CD4-positive, CD25-positive, alpha-beta regulatory T cell (primary cell): Measurements from ENCODE around the gene KAT8. TPM values are rescaled to one million over a fixed set of nuclear protein-coding genes. Genes with fewer than 3 reads are reported as not detected.

ENCODE experiments used
- ATAC-seq, 2 donors: fragments of 150-1000 bp; cut with Tn5 transposase; one replicate each; pipeline ENCODE4 v1.10.0; 2021; ENCODE audit warnings: low read depth in 2 of 2, moderate number of reproducible peaks in 2 of 2, moderate library complexity in 1 of 2
- DNase-seq, 3 donors: peaks; one replicate each; pipeline versions ENCODE4 v3.0.0 to v3.0.0-alpha.2; 2012 to 2022; ENCODE audit warnings: mixed read lengths in 1 of 3
- H3K27ac ChIP-seq: one replicate; pipeline ENCODE4 v1.7.0; 2013; ENCODE audit warnings: mild to moderate bottlenecking, low read length; ENCODE audit not compliant: insufficient read depth, poor library complexity, severe bottlenecking
- H3K27me3 ChIP-seq: one replicate; pipeline ENCODE4 v1.7.0; 2013; ENCODE audit warnings: low read length; ENCODE audit not compliant: control insufficient read depth, insufficient read depth
- H3K36me3 ChIP-seq: one replicate; pipeline ENCODE4 v1.7.0; 2013; ENCODE audit warnings: mild to moderate bottlenecking, low read length, moderate library complexity; ENCODE audit not compliant: control insufficient read depth, insufficient read depth
- H3K4me1 ChIP-seq: 2 replicates; pipeline ENCODE4 v1.7.0; 2013; ENCODE audit warnings: mild to moderate bottlenecking, low read length; ENCODE audit not compliant: insufficient read depth, control insufficient read depth, poor library complexity, severe bottlenecking
- H3K4me3 ChIP-seq: one replicate; pipeline ENCODE4 v1.7.0; 2013; ENCODE audit warnings: low read depth, mild to moderate bottlenecking, low read length, moderate library complexity
- H3K9me3 ChIP-seq, 2 experiments: 1 replicate in 1 of 2; 2 replicates in 1 of 2; pipeline ENCODE4 v1.7.0; 2013; ENCODE audit warnings: low read length in 2 of 2, mild to moderate bottlenecking in 1 of 2, moderate library complexity in 1 of 2; ENCODE audit not compliant: control insufficient read depth in 2 of 2
- H3K27ac Mint-ChIP-seq, 3 donors: one replicate each; pipeline ENCODE4 v1.8.0; 2020 to 2022; ENCODE audit warnings: mild to moderate bottlenecking in 3 of 3, mixed read lengths in 3 of 3, moderate library complexity in 2 of 3
- H3K27me3 Mint-ChIP-seq: one replicate; pipeline ENCODE4 v1.8.0; 2022; ENCODE audit warnings: mild to moderate bottlenecking, mixed read lengths
- H3K36me3 Mint-ChIP-seq: one replicate; pipeline ENCODE4 v1.8.0; 2020; ENCODE audit warnings: mixed read lengths
- H3K4me1 Mint-ChIP-seq, 4 donors: one replicate each; pipeline ENCODE4 v1.8.0; 2020 to 2022; ENCODE audit warnings: mixed read lengths in 4 of 4, mild to moderate bottlenecking in 1 of 4
- H3K4me3 Mint-ChIP-seq, 4 donors: one replicate each; pipeline ENCODE4 v1.8.0; 2020 to 2022; ENCODE audit warnings: mild to moderate bottlenecking in 4 of 4, mixed read lengths in 4 of 4, moderate library complexity in 3 of 4
- H3K9me3 Mint-ChIP-seq, 7 donors: one replicate each; pipeline ENCODE4 v1.8.0; 2020 to 2022; ENCODE audit warnings: mixed read lengths in 7 of 7, mild to moderate bottlenecking in 3 of 7, moderate library complexity in 2 of 7
- polyA plus RNA-seq, 4 donors: library from polyadenylated mRNA; unstranded; fragments of 300-500 nt; fragmentation: Illumina TruSeq; gene quantifications; one replicate each; pipeline ENCODE4 v1.2.3, GENCODE V29; 2021
- total RNA-seq: library from RNA; stranded (reverse); gene quantifications from one replicate; pipeline ENCODE4 v1.2.3, GENCODE V29; 2022

KAT8 gene
- total and polyA plus RNA-seq, 5 donors from 2014 or later = 31.8 to 103 (median 44.7) TPM

GRCh38 chr16:31106509-31107464, 10.7 kb upstream of the KAT8 start:
- H3K36me3 ChIP-seq = peaks cover 9% of the 10 kb centered on the region
- no peak overlapping the region for H3K27ac ChIP-seq
- H3K4me1 ChIP-seq = peaks cover 18% of the 10 kb centered on the region
- peak overlapping the region in 1 of 3 donors; percentile 82 for H3K27ac Mint-ChIP-seq
- peaks cover 0 to 1% (median 0%) of the 10 kb centered on the region in 7 donors for H3K9me3 Mint-ChIP-seq
- no peaks in the 10 kb centered on the region for H3K27me3 Mint-ChIP-seq
- peaks cover 8 to 24% (median 11%) of the 10 kb centered on the region in 4 donors for H3K4me1 Mint-ChIP-seq
- H3K9me3 ChIP-seq = no peaks in the 10 kb centered on the region
- H3K4me3 ChIP-seq = no peak overlapping the region
- ATAC-seq (no peak), DNase-seq (no peak)
- no peaks in the 10 kb centered on the region for H3K27me3 ChIP-seq
- H3K4me3 Mint-ChIP-seq = peak overlapping the region; percentile 82 to 96 (median 89)
- peaks cover 5% of the 10 kb centered on the region for H3K36me3 Mint-ChIP-seq

- no peak for ATAC-seq
These were observed 10.0 kb upstream of the KAT8 start for GRCh38 chr16:31107465-31107867.

DNA sequence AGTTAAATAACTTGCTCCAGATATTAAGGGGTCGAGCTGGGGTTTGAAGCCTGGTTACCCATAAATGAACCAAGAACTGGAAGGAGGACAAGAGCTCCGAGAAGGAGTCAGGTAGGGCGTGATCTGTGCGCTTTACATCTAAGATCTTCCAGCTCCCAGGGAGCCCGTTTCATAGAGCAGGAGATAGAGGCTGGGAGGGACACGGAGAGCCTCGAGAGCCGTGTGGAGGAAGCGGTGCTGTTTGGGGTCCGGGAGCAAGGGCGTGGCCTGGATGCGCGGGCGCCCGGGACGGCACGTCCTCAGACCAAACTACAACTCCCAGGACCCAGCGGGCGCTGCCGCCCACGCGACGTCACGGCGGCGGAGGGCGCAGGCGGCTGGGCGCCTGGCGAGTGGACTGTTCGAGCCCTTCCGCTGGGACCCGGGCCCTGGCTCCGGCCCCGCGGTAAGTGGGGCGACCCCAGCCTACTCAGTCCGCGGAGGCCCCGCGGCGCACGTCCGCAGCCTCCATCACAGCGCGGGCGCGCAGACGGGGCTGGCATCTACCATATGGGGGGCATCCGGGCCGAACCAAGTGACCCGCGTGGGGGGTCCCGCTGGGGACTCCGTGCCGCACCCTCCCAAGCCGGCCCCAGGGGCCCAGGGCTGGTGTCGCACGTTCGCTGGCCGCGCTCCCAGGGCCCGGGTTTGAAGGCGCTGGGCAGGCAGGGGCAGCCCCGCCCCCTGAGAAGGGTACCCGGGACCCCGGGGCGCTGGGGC, 9.2 kb upstream of the KAT8 start, which contains the start of gene BCKDK:
BCKDK (plus strand) TSS at position 352 of the 759 bp plus-strand sequence. CDS start 838 bp downstream, outside the sequence.
- Mint-ChIP-seq H3K36me3 (peaks cover 5% of the 10 kb centered on the region), H3K27ac (peak within 1 kb of the TSS in 2 of 3 donors; percentile 83 to 87), H3K4me3 (peak within 1 kb of the TSS; percentile 82 to 96 (median 89)), H3K27me3 (no peaks in the 10 kb centered on the region), H3K9me3 (peaks cover 0 to 1% (median 0%) of the 10 kb centered on the region in 7 donors), H3K4me1 (peaks cover 8 to 27% (median 11%) of the 10 kb centered on the region in 4 donors)
- peak within 1 kb of the TSS; percentile 63 for H3K27ac ChIP-seq
- peaks cover 9% of the 10 kb centered on the region for H3K36me3 ChIP-seq
- H3K27me3 ChIP-seq = no peaks in the 10 kb centered on the region
- peak; percentile 47 to 79 (median 49) for DNase-seq
- ATAC-seq = peak; percentile 71 to 72
- peaks cover 18% of the 10 kb centered on the region for H3K4me1 ChIP-seq
- H3K4me3 ChIP-seq = peak within 1 kb of the TSS; percentile 69
- H3K9me3 ChIP-seq = no peaks in the 10 kb centered on the region

More at GRCh38 chr16:31107465-31107867, 10.0 kb upstream of the KAT8 start:
- Mint-ChIP-seq H3K4me3 (peak overlapping the region; percentile 82 to 96 (median 89)), H3K36me3 (peaks cover 5% of the 10 kb centered on the region), H3K27ac (peak overlapping the region in 2 of 3 donors; percentile 82 to 87), H3K27me3 (no peaks in the 10 kb centered on the region), H3K4me1 (peaks cover 8 to 25% (median 11%) of the 10 kb centered on the region in 4 donors), H3K9me3 (peaks cover 0 to 1% (median 0%) of the 10 kb centered on the region in 7 donors)
- DNase-seq = peak in 1 of 3 donors; percentile 30
- Histone ChIP-seq H3K27me3 (no peaks in the 10 kb centered on the region), H3K4me3 (peak overlapping the region; percentile 69), H3K4me1 (peaks cover 18% of the 10 kb centered on the region), H3K9me3 (no peaks in the 10 kb centered on the region), H3K27ac (no peak overlapping the region), H3K36me3 (peaks cover 9% of the 10 kb centered on the region)

GRCh38 chr16:31108794-31109558, 8.5 kb upstream of the KAT8 start:
- Histone ChIP-seq H3K9me3 (no peaks in the 10 kb centered on the region), H3K27ac (peak overlapping the region; percentile 63), H3K27me3 (no peaks in the 10 kb centered on the region), H3K4me3 (no peak overlapping the region), H3K4me1 (peaks cover 18% of the 10 kb centered on the region), H3K36me3 (peaks cover 9% of the 10 kb centered on the region)
- no peak for DNase-seq
- Mint-ChIP-seq H3K4me1 (peaks cover 8 to 30% (median 11%) of the 10 kb centered on the region in 4 donors), H3K4me3 (peak overlapping the region; percentile 86 to 90 (median 87)), H3K36me3 (peaks cover 5% of the 10 kb centered on the region), H3K27ac (peak overlapping the region in 2 of 3 donors; percentile 68 to 83), H3K27me3 (no peaks in the 10 kb centered on the region), H3K9me3 (peaks cover 0 to 1% (median 0%) of the 10 kb centered on the region in 7 donors)
- ATAC-seq = no peak

GRCh38 chr16:31109622-31110021, 7.8 kb upstream of the KAT8 start:
- DNase-seq = no peak
- Histone ChIP-seq H3K4me3 (no peak overlapping the region), H3K27me3 (no peaks in the 10 kb centered on the region), H3K27ac (no peak overlapping the region), H3K4me1 (peaks cover 18% of the 10 kb centered on the region), H3K36me3 (peaks cover 9% of the 10 kb centered on the region), H3K9me3 (no peaks in the 10 kb centered on the region)
- Mint-ChIP-seq H3K4me1 (peaks cover 8 to 32% (median 11%) of the 10 kb centered on the region in 4 donors), H3K27me3 (no peaks in the 10 kb centered on the region), H3K9me3 (peaks cover 0 to 1% (median 0%) of the 10 kb centered on the region in 7 donors), H3K4me3 (peak overlapping the region; percentile 86 to 90 (median 87)), H3K36me3 (peaks cover 5% of the 10 kb centered on the region), H3K27ac (peak overlapping the region in 2 of 3 donors; percentile 68 to 75)
- no peak for ATAC-seq

GRCh38 chr16:31110106-31111034, 7.1 kb upstream of the KAT8 start:
- H3K4me1 ChIP-seq = peaks cover 18% of the 10 kb centered on the region

More at GRCh38 chr16:31110106-31111034, 7.1 kb upstream of the KAT8 start:
- peaks cover 0 to 1% (median 0%) of the 10 kb centered on the region in 7 donors for H3K9me3 Mint-ChIP-seq
- H3K36me3 Mint-ChIP-seq = peaks cover 5% of the 10 kb centered on the region
- no peak overlapping the region for H3K4me3 ChIP-seq
- no peaks in the 10 kb centered on the region for H3K9me3 ChIP-seq
- H3K36me3 ChIP-seq = peaks cover 9% of the 10 kb centered on the region
- peak overlapping the region; percentile 31 to 48 (median 32) for H3K27ac Mint-ChIP-seq
- DNase-seq = no peak
- peaks cover 8 to 32% (median 12%) of the 10 kb centered on the region in 4 donors for H3K4me1 Mint-ChIP-seq
- H3K4me3 Mint-ChIP-seq = peak overlapping the region; percentile 61 to 87 (median 86)
- no peak for ATAC-seq
- H3K27me3 Mint-ChIP-seq = no peaks in the 10 kb centered on the region
- H3K27ac ChIP-seq = no peak overlapping the region
- no peaks in the 10 kb centered on the region for H3K27me3 ChIP-seq
